Activated CD4-positive, alpha-beta memory T cell treated with anti-CD3 and anti-CD28 coated beads, Interleukin-2, amount 10 ng/mL, durations not matched to agents 7 days and 5 days (primary cell): Measurements from ENCODE around the gene ZMIZ1. TPM values are rescaled to one million over a fixed set of nuclear protein-coding genes. Genes with fewer than 3 reads are reported as not detected.

Source experiments
- CTCF ChIA-PET: fragments of 350-600 bp; sonication (Branson Sonifier 250); formaldehyde crosslinking; loops from one replicate; lab custom pipeline; 2021; ENCODE audit warnings: antibody characterized with exemption, inconsistent platforms; lab: Charles Lee
- POLR2A ChIA-PET: fragments of 350-600 bp; sonication (Branson Sonifier 250); formaldehyde crosslinking; loops from one replicate; lab custom pipeline; 2021; ENCODE audit warnings: antibody characterized with exemption; lab: Charles Lee
- DNase-seq: peaks from one replicate; pipeline ENCODE4 v3.0.0-alpha.2; 2020
- H3K27ac Mint-ChIP-seq: one replicate; pipeline ENCODE4 v1.8.0; 2021; ENCODE audit warnings: mild to moderate bottlenecking, mixed read lengths
- H3K27me3 Mint-ChIP-seq: one replicate; pipeline ENCODE4 v1.8.0; 2021; ENCODE audit warnings: mixed read lengths
- H3K36me3 Mint-ChIP-seq: one replicate; pipeline ENCODE4 v1.8.0; 2021; ENCODE audit warnings: low read depth, mixed read lengths
- H3K4me1 Mint-ChIP-seq: one replicate; pipeline ENCODE4 v1.8.0; 2021; ENCODE audit warnings: mixed read lengths
- H3K4me3 Mint-ChIP-seq: one replicate; pipeline ENCODE4 v1.8.0; 2021; ENCODE audit warnings: mild to moderate bottlenecking, mixed read lengths
- H3K9me3 Mint-ChIP-seq: one replicate; pipeline ENCODE4 v1.8.0; 2021; ENCODE audit warnings: mixed read lengths
- total RNA-seq, 2 experiments: library from RNA; stranded (reverse); gene quantifications; one replicate each; pipeline ENCODE4 v1.2.3, GENCODE V29; 2021

ZMIZ1 gene
- total RNA-seq, 2 experiments from 2014 or later: 46.9 to 47.0 TPM

GRCh38 chr10:79144351-79145173 lies 75.8 kb downstream of the ZMIZ1 start:
- ChIA-PET CTCF (no interaction called here), POLR2A (no interaction called here)
- Mint-ChIP-seq H3K4me3 (no peak overlapping the region), H3K27ac (no peak overlapping the region), H3K27me3 (no peaks in the 10 kb centered on the region), H3K36me3 (peaks cover 5% of the 10 kb centered on the region), H3K9me3 (no peaks in the 10 kb centered on the region), H3K4me1 (peaks cover 49% of the 10 kb centered on the region)
- no peak for DNase-seq

GRCh38 chr10:79145174-79145483 lies 76.4 kb downstream of the ZMIZ1 start:
- CTCF ChIA-PET: no interaction called here
- no peak overlapping the region for H3K4me3 Mint-ChIP-seq
- H3K4me1 Mint-ChIP-seq: peaks cover 54% of the 10 kb centered on the region

GRCh38 chr10:79145517-79146470 lies 77.0 kb downstream of the ZMIZ1 start:
- no peaks in the 10 kb centered on the region for H3K9me3 Mint-ChIP-seq
- peaks cover 60% of the 10 kb centered on the region for H3K4me1 Mint-ChIP-seq
- no peak for DNase-seq
- CTCF ChIA-PET: no interaction called here
- H3K27ac Mint-ChIP-seq: peak overlapping the region; percentile 68
- H3K27me3 Mint-ChIP-seq: no peaks in the 10 kb centered on the region
- no peak overlapping the region for H3K4me3 Mint-ChIP-seq
- POLR2A ChIA-PET: no interaction called here
- H3K36me3 Mint-ChIP-seq: no peaks in the 10 kb centered on the region

More at GRCh38 chr10:79145174-79145483, 76.4 kb downstream of the ZMIZ1 start:
- Mint-ChIP-seq H3K9me3 (no peaks in the 10 kb centered on the region), H3K36me3 (peaks cover 5% of the 10 kb centered on the region), H3K27ac (no peak overlapping the region), H3K27me3 (no peaks in the 10 kb centered on the region)
- POLR2A ChIA-PET: no interaction called here
- DNase-seq: no peak

GRCh38 chr10:79146611-79147130 lies 77.9 kb downstream of the ZMIZ1 start:
- Mint-ChIP-seq H3K27me3 (no peaks in the 10 kb centered on the region), H3K36me3 (no peaks in the 10 kb centered on the region), H3K4me3 (no peak overlapping the region), H3K9me3 (no peaks in the 10 kb centered on the region), H3K4me1 (peaks cover 64% of the 10 kb centered on the region), H3K27ac (peak overlapping the region; percentile 68)
- peak; percentile 36 for DNase-seq
- ChIA-PET POLR2A (no interaction called here), CTCF (no interaction called here)

GRCh38 chr10:79147306-79147705 lies 78.5 kb downstream of the ZMIZ1 start:
- Mint-ChIP-seq H3K36me3 (no peaks in the 10 kb centered on the region), H3K27ac (peak overlapping the region; percentile 68), H3K27me3 (no peaks in the 10 kb centered on the region), H3K9me3 (no peaks in the 10 kb centered on the region), H3K4me1 (peaks cover 65% of the 10 kb centered on the region), H3K4me3 (no peak overlapping the region)
- POLR2A ChIA-PET: interaction anchor here (1.3 kb wide), 1 partner anchor 10 kb away, joined by 3 read pairs; no protein-coding TSS in a partner anchor
- DNase-seq: no peak
- CTCF ChIA-PET: no interaction called here

- H3K4me3 Mint-ChIP-seq: no peak overlapping the region
- H3K27me3 Mint-ChIP-seq: no peaks in the 10 kb centered on the region
- CTCF ChIA-PET: interaction anchor here (1.3 kb wide), 1 partner anchor 11 kb away, joined by 3 read pairs; no protein-coding TSS in a partner anchor
- H3K9me3 Mint-ChIP-seq: no peaks in the 10 kb centered on the region
- H3K4me1 Mint-ChIP-seq: peaks cover 65% of the 10 kb centered on the region
- peak overlapping the region; percentile 37 for H3K27ac Mint-ChIP-seq
- no peak for DNase-seq
- no peaks in the 10 kb centered on the region for H3K36me3 Mint-ChIP-seq
- POLR2A ChIA-PET: interaction anchor here (1.3 kb wide), 1 partner anchor 11 kb away, joined by 3 read pairs; no protein-coding TSS in a partner anchor
These were observed 79.2 kb downstream of the ZMIZ1 start for GRCh38 chr10:79147796-79148451.

- CTCF ChIA-PET: interaction anchor here (1.3 kb wide), 3 partner anchors 10 to 47 kb away, joined by 3 to 7 read pairs (median 4); no protein-coding TSS in a partner anchor
- no peak for DNase-seq
- peak overlapping the region; percentile 81 for H3K27ac Mint-ChIP-seq
- POLR2A ChIA-PET: interaction anchor here (1.3 to 3.2 kb wide), 2 partner anchors 10 to 12 kb away, joined by 3 to 30 read pairs; no protein-coding TSS in a partner anchor
- H3K27me3 Mint-ChIP-seq: no peaks in the 10 kb centered on the region
- no peak overlapping the region for H3K4me3 Mint-ChIP-seq
- no peaks in the 10 kb centered on the region for H3K36me3 Mint-ChIP-seq
- H3K4me1 Mint-ChIP-seq: peaks cover 65% of the 10 kb centered on the region
- H3K9me3 Mint-ChIP-seq: no peaks in the 10 kb centered on the region
These were observed 79.9 kb downstream of the ZMIZ1 start for GRCh38 chr10:79148452-79149344.

GRCh38 chr10:79149345-79149661 lies 80.5 kb downstream of the ZMIZ1 start:
- H3K27me3 Mint-ChIP-seq: no peaks in the 10 kb centered on the region
- peaks cover 65% of the 10 kb centered on the region for H3K4me1 Mint-ChIP-seq
- H3K9me3 Mint-ChIP-seq: no peaks in the 10 kb centered on the region
- no peak overlapping the region for H3K4me3 Mint-ChIP-seq
- CTCF ChIA-PET: interaction anchor here (1.3 kb wide), 3 partner anchors 11 to 46 kb away, joined by 3 to 7 read pairs (median 4); no protein-coding TSS in a partner anchor
- H3K27ac Mint-ChIP-seq: peak overlapping the region; percentile 81
- no peak for DNase-seq
- POLR2A ChIA-PET: interaction anchor here (3.2 kb wide), 1 partner anchor 11 kb away, joined by 30 read pairs; no protein-coding TSS in a partner anchor
- H3K36me3 Mint-ChIP-seq: no peaks in the 10 kb centered on the region

- peak; percentile 77 for DNase-seq
- no peaks in the 10 kb centered on the region for H3K9me3 Mint-ChIP-seq
- no peak overlapping the region for H3K4me3 Mint-ChIP-seq
- H3K36me3 Mint-ChIP-seq: no peaks in the 10 kb centered on the region
- ChIA-PET POLR2A (interaction anchor here (1.0 to 3.2 kb wide), 2 partner anchors 11 to 18 kb away, joined by 3 to 30 read pairs; no protein-coding TSS in a partner anchor), CTCF (interaction anchor here (1.3 kb wide), 2 partner anchors 11 to 46 kb away, joined by 4 to 7 read pairs; no protein-coding TSS in a partner anchor)
- no peaks in the 10 kb centered on the region for H3K27me3 Mint-ChIP-seq
- peak overlapping the region; percentile 81 for H3K27ac Mint-ChIP-seq
- peaks cover 62% of the 10 kb centered on the region for H3K4me1 Mint-ChIP-seq
These were observed 81.1 kb downstream of the ZMIZ1 start for GRCh38 chr10:79149662-79150443.

- CTCF ChIA-PET: interaction anchor here (1.3 kb wide), 1 partner anchor 45 kb away, joined by 7 read pairs; no protein-coding TSS in a partner anchor
These were observed 81.6 kb downstream of the ZMIZ1 start for GRCh38 chr10:79150444-79150754.

GRCh38 chr10:79152423-79152817 lies 83.7 kb downstream of the ZMIZ1 start:
- Mint-ChIP-seq H3K36me3 (no peaks in the 10 kb centered on the region), H3K27me3 (no peaks in the 10 kb centered on the region), H3K27ac (no peak overlapping the region), H3K4me3 (no peak overlapping the region), H3K9me3 (no peaks in the 10 kb centered on the region), H3K4me1 (peaks cover 38% of the 10 kb centered on the region)
- DNase-seq: no peak
- POLR2A ChIA-PET: no interaction called here
- CTCF ChIA-PET: no interaction called here

More at GRCh38 chr10:79150444-79150754, 81.6 kb downstream of the ZMIZ1 start:
- Mint-ChIP-seq H3K9me3 (no peaks in the 10 kb centered on the region), H3K4me3 (no peak overlapping the region), H3K27me3 (no peaks in the 10 kb centered on the region), H3K36me3 (no peaks in the 10 kb centered on the region), H3K27ac (peak overlapping the region; percentile 81), H3K4me1 (peaks cover 56% of the 10 kb centered on the region)
- DNase-seq: no peak
- POLR2A ChIA-PET: interaction anchor here (1.0 to 3.2 kb wide), 2 partner anchors 12 to 19 kb away, joined by 3 to 30 read pairs; no protein-coding TSS in a partner anchor
